A673 (cell line): Measurements from ENCODE around the gene SLC45A3. TPM values are rescaled to one million over a fixed set of nuclear protein-coding genes. Genes with fewer than 3 reads are reported as not detected.
A peak's percentile ranks its signal among the peaks of the same experiment; 100 is the strongest.

Source experiments
- BruUV-seq: library from RNA; stranded (reverse); fragments of 400-500 nt; replicated peaks from 2 replicates; lab custom pipeline; 2021; lab: Mats Ljungman, UMichigan
- CTCF ChIA-PET: fragments of 300-600 bp; sonication (Branson Sonifier 250); formaldehyde crosslinking; loops from one replicate; lab custom pipeline; 2022; ENCODE audit warnings: antibody characterized with exemption; lab: Charles Lee
- POLR2A ChIA-PET: fragments of 300-600 bp; sonication (Branson Sonifier 250); formaldehyde crosslinking; loops from one replicate; lab custom pipeline; 2022; ENCODE audit warnings: antibody characterized with exemption; ENCODE audit not compliant: low non-redundant PET; lab: Charles Lee
- DNase-seq: peaks from one replicate; pipeline ENCODE4 v3.0.0-alpha.2; 2015; ENCODE audit warnings: low spot score
- H3K27ac ChIP-seq: fragments of 200-600 bp; sonication (generic); 2 replicates; pipeline ENCODE4 v1.5.1; 2016; ENCODE audit warnings: mixed run types, low read depth, mild to moderate bottlenecking, mixed read lengths, antibody characterized with exemption, low read length; ENCODE audit not compliant: poor library complexity, severe bottlenecking
- H3K27me3 ChIP-seq: fragments of 200-600 bp; sonication (generic); replicated peaks from 2 replicates; pipeline ENCODE4 v1.6.1; 2017; ENCODE audit warnings: mixed run types, low read depth, mild to moderate bottlenecking, mixed read lengths, antibody characterized with exemption, low read length; ENCODE audit not compliant: insufficient read depth, poor library complexity
- H3K36me3 ChIP-seq: fragments of 200-600 bp; sonication (generic); 2 replicates; pipeline ENCODE4 v1.6.1; 2016; ENCODE audit warnings: mixed run types, mild to moderate bottlenecking, mixed read lengths, antibody characterized with exemption, low read length; ENCODE audit not compliant: insufficient read depth, poor library complexity, severe bottlenecking
- H3K4me1 ChIP-seq: fragments of 200-600 bp; sonication (generic); 2 replicates; pipeline ENCODE4 v1.6.1; 2017; ENCODE audit warnings: mixed run types, mild to moderate bottlenecking, mixed read lengths, antibody characterized with exemption, low read length; ENCODE audit not compliant: insufficient read depth, poor library complexity, severe bottlenecking
- H3K4me3 ChIP-seq: fragments of 200-600 bp; sonication (generic); 2 replicates; pipeline ENCODE4 v1.5.1; 2016; ENCODE audit warnings: low read depth, mixed run types, mild to moderate bottlenecking, mixed read lengths, low read length; ENCODE audit not compliant: poor library complexity, severe bottlenecking
- H3K9me3 ChIP-seq: fragments of 200-600 bp; sonication (generic); 2 replicates; pipeline ENCODE4 v1.6.1; 2016; ENCODE audit warnings: mixed run types, low read depth, mild to moderate bottlenecking, mixed read lengths, antibody characterized with exemption, low read length; ENCODE audit not compliant: poor library complexity, severe bottlenecking
- EZH2 ChIP-seq: fragments of 200-600 bp; sonication (generic); IDR thresholded peaks from 2 replicates; pipeline ENCODE4 v1.6.1; 2017; ENCODE audit warnings: borderline replicate concordance, low read depth, mild to moderate bottlenecking, mixed read lengths, antibody characterized with exemption, low read length; ENCODE audit not compliant: poor library complexity, severe bottlenecking
- intact Hi-C: fragments of 100-400 bp; cut with micrococcal nuclease; formaldehyde crosslinking; loops from one replicate; pipeline ENCODE4 v1.10.0; 2022; ENCODE audit not compliant: unreplicated experiment
- total RNA-seq: library from RNA; stranded (reverse); gene quantifications from 2 replicates; pipeline ENCODE4 v1.2.3, GENCODE V29; 2021
- TF ChIP-seq, protein P1 (sequence below): fragments of 300-800, 200-600 bp; sonication (generic); conservative IDR thresholded peaks from 2 replicates; pipeline ENCODE4 v1.5.1; 2017; ENCODE audit warnings: low read depth, mild to moderate bottlenecking, antibody characterized with exemption, low read length, moderate library complexity, mixed read lengths

SLC45A3 gene
- total RNA-seq, 1 experiment from 2014 or later: 8.5 TPM

DNA sequence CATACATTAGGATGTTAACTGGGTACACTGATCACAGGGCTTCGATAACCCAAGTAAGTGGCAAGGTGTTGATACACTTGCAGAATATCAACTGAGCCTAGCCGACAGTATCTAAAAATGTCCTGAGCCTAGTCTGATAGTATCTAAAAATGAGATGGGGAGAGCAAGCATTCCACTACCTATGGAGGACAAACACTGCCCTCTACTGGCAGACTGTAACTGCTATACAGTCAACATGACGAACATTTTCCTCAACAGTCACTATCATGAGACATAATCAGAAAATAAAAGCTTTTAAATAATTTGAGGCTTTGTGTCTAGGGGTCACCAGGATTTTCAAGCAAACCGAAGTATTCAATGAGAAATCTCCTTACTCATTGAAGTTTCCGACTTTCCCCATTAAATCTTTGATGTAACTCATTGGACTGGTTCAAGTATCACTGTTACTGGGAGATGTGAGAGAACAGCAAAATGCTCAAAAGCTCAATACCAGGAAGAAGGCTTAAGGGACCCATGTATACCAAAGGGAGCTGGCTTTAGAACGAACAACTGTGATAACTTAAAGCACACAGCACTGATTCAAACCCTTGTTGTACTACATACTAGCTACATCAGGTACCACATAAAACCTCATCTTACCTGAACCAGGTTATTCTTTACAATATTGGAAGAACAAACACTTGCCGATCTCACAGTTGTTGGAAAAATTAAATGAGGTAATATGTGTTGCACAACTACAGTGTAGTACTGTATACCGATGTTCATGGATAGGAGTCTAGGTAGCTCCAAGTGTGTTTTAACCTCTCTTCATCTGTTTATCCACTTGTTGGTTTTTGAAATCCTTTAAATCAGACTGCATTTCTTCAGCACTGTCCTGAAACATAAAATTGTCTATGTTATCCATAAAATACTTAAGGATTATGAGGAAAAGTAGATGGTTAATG lies 31.1 kb upstream of the SLC45A3 start:
- H3K36me3 ChIP-seq: peaks cover 46% of the 10 kb centered on the region
- no peak for TF ChIP-seq EZH2
- TF ChIP-seq, protein P1, sequence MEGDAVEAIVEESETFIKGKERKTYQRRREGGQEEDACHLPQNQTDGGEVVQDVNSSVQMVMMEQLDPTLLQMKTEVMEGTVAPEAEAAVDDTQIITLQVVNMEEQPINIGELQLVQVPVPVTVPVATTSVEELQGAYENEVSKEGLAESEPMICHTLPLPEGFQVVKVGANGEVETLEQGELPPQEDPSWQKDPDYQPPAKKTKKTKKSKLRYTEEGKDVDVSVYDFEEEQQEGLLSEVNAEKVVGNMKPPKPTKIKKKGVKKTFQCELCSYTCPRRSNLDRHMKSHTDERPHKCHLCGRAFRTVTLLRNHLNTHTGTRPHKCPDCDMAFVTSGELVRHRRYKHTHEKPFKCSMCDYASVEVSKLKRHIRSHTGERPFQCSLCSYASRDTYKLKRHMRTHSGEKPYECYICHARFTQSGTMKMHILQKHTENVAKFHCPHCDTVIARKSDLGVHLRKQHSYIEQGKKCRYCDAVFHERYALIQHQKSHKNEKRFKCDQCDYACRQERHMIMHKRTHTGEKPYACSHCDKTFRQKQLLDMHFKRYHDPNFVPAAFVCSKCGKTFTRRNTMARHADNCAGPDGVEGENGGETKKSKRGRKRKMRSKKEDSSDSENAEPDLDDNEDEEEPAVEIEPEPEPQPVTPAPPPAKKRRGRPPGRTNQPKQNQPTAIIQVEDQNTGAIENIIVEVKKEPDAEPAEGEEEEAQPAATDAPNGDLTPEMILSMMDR: peak; percentile 94

DNA sequence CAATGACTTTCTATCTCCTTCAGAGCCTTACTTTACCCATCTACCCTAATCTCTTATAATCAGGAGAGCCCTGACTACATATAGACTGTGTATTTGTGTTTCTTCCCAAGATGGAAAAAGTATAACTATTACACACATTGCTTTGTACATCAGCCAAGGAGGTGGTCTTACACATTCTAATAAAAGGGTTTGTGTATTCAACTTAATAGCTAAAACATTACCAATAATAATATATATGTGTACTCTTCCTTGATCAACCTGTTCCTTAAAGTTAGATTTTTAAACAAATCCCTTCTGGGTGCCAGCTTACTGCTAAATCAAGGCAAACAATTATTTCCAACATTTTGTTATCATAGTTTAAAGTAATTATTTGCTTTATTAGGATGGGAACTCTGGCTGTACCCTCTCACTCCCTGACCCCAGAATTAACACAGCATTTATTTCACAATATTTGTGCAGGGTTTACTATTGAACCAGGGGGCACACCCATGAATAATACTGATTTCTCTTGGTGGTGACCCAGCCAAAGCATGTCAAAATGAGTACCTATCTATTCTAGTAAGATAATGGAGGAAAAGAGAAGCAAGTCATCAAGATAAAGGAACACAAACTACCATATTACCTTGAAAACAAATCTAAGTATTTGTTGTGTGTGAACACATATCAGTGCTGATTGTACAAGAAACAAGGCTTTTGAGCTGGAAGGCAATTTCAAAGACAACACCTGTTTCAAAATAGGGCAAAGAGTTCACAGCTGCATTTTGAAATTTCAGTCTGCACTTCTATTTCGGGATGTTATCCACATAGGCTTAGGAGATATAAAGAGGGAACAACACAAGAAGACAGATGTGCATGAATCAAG lies 30.1 kb upstream of the SLC45A3 start:
- intact Hi-C loops: loop anchor here (1.0 to 2.0 kb wide), 3 partner anchors 51 to 182 kb away; no protein-coding TSS in a partner anchor
- H3K4me1 ChIP-seq: no peaks in the 10 kb centered on the region
- CTCF ChIA-PET: interaction anchor here (0.9 to 2.7 kb wide), 5 partner anchors 31 to 267 kb away, joined by 3 to 34 read pairs (median 4); no protein-coding TSS in a partner anchor
- no peak for TF ChIP-seq EZH2
- TF ChIP-seq, protein P1: no peak
- peaks cover 37% of the 10 kb centered on the region for H3K36me3 ChIP-seq
- H3K4me3 ChIP-seq: no peak overlapping the region
- BruUV-seq: no TSS peak
- POLR2A ChIA-PET: no interaction called here
- H3K9me3 ChIP-seq: no peaks in the 10 kb centered on the region
- DNase-seq: no peak
- no peak overlapping the region for H3K27ac ChIP-seq
- H3K27me3 ChIP-seq: no peaks in the 10 kb centered on the region

More for the DNA sequence above, 31.1 kb upstream of the SLC45A3 start:
- DNase-seq: peak; percentile 82
- CTCF ChIA-PET: interaction anchor here (1.0 to 2.7 kb wide), 7 partner anchors 11 to 266 kb away, joined by 3 to 34 read pairs (median 6); no protein-coding TSS in a partner anchor
- Histone ChIP-seq H3K27ac (no peak overlapping the region), H3K4me1 (no peaks in the 10 kb centered on the region), H3K27me3 (no peaks in the 10 kb centered on the region), H3K9me3 (no peaks in the 10 kb centered on the region), H3K4me3 (no peak overlapping the region)
- intact Hi-C loops: loop anchor here (1.0 to 2.0 kb wide), 3 partner anchors 52 to 183 kb away; no protein-coding TSS in a partner anchor
- POLR2A ChIA-PET: interaction anchor here (0.5 kb wide), 1 partner anchor 123 kb away, joined by 15 read pairs; no protein-coding TSS in a partner anchor
- BruUV-seq: no TSS peak

DNA sequence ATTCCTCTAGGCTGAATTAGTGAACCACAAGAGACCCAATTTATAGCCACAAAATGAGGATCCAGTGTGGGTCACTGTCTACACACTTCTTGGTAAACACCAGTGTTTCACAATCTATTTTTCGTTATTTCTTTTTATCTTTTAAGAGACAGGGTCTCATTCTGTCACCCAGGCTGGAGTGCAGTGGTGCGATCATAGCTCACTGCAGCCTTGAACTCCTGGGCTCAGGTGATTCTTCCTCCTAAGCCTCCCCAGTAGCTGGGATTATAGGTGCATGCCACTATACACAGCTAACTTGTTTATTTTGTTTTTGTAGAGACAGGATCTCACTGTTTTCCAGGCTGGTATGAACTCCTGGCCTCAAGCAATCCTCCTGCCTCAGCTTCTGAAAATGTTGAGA lies 29.3 kb upstream of the SLC45A3 start:
- intact Hi-C loops: loop anchor here (2.0 kb wide), 2 partner anchors 119 to 181 kb away; no protein-coding TSS in a partner anchor
- peaks cover 29% of the 10 kb centered on the region for H3K36me3 ChIP-seq

More for the DNA sequence above, 29.3 kb upstream of the SLC45A3 start:
- H3K9me3 ChIP-seq: no peaks in the 10 kb centered on the region
- BruUV-seq: no TSS peak
- no peak overlapping the region for H3K4me3 ChIP-seq
- ChIA-PET CTCF (no interaction called here), POLR2A (no interaction called here)
- no peak for DNase-seq
- TF ChIP-seq, protein P1: no peak
- TF ChIP-seq EZH2: no peak
- H3K4me1 ChIP-seq: no peaks in the 10 kb centered on the region
- no peak overlapping the region for H3K27ac ChIP-seq
- no peaks in the 10 kb centered on the region for H3K27me3 ChIP-seq
